Measurements from ENCODE around the gene ANGPTL8.

Gene ANGPTL8

GRCh38 chr19:11221082-11221598 is 18.3 kb upstream of the ANGPTL8 start:
- Mint-ChIP-seq H3K4me1 (ENCODE audit: low read depth) (no peaks in the 10 kb centered on the region), H3K36me3 (ENCODE audit: low read depth) (no peaks in the 10 kb centered on the region), H3K27me3 (ENCODE audit: low read depth) (no peaks in the 10 kb centered on the region), H3K27ac (no peak overlapping the region), H3K4me3 (no peak overlapping the region), H3K9me3 (peaks cover 14% of the 10 kb centered on the region)

GRCh38 chr19:11223200-11223599 is 16.2 kb upstream of the ANGPTL8 start:
- H3K36me3 Mint-ChIP-seq (ENCODE audit: low read depth): no peaks in the 10 kb centered on the region
- H3K27ac Mint-ChIP-seq: no peak overlapping the region
- H3K9me3 Mint-ChIP-seq: peaks cover 14% of the 10 kb centered on the region
- H3K4me1 Mint-ChIP-seq (ENCODE audit: low read depth): no peaks in the 10 kb centered on the region
- H3K27me3 Mint-ChIP-seq (ENCODE audit: low read depth): no peaks in the 10 kb centered on the region
- no peak overlapping the region for H3K4me3 Mint-ChIP-seq

GRCh38 chr19:11224429-11224828 is 15.0 kb upstream of the ANGPTL8 start:
- H3K4me1 Mint-ChIP-seq (ENCODE audit: low read depth): no peaks in the 10 kb centered on the region
- no peak overlapping the region for H3K4me3 Mint-ChIP-seq
- no peaks in the 10 kb centered on the region for H3K27me3 Mint-ChIP-seq (ENCODE audit: low read depth)
- H3K27ac Mint-ChIP-seq: no peak overlapping the region
- H3K9me3 Mint-ChIP-seq: peaks cover 14% of the 10 kb centered on the region
- no peaks in the 10 kb centered on the region for H3K36me3 Mint-ChIP-seq (ENCODE audit: low read depth)

- no peak overlapping the region for H3K27ac Mint-ChIP-seq
- peaks cover 14% of the 10 kb centered on the region for H3K9me3 Mint-ChIP-seq
- no peak overlapping the region for H3K4me3 Mint-ChIP-seq
- no peaks in the 10 kb centered on the region for H3K27me3 Mint-ChIP-seq (ENCODE audit: low read depth)
- no peaks in the 10 kb centered on the region for H3K36me3 Mint-ChIP-seq (ENCODE audit: low read depth)
- no peaks in the 10 kb centered on the region for H3K4me1 Mint-ChIP-seq (ENCODE audit: low read depth)
Observed at GRCh38 chr19:11225172-11225571, 14.2 kb upstream of the ANGPTL8 start.

GRCh38 chr19:11225815-11226214 is 13.6 kb upstream of the ANGPTL8 start:
- no peak overlapping the region for H3K4me3 Mint-ChIP-seq
- H3K27me3 Mint-ChIP-seq (ENCODE audit: low read depth): no peaks in the 10 kb centered on the region
- no peak overlapping the region for H3K27ac Mint-ChIP-seq
- H3K36me3 Mint-ChIP-seq (ENCODE audit: low read depth): no peaks in the 10 kb centered on the region
- peaks cover 9% of the 10 kb centered on the region for H3K9me3 Mint-ChIP-seq
- H3K4me1 Mint-ChIP-seq (ENCODE audit: low read depth): no peaks in the 10 kb centered on the region

GRCh38 chr19:11226716-11227166 is 12.7 kb upstream of the ANGPTL8 start:
- Mint-ChIP-seq H3K4me3 (no peak overlapping the region), H3K36me3 (ENCODE audit: low read depth) (no peaks in the 10 kb centered on the region), H3K27me3 (ENCODE audit: low read depth) (no peaks in the 10 kb centered on the region), H3K9me3 (peaks cover under 1% of the 10 kb centered on the region), H3K4me1 (ENCODE audit: low read depth) (no peaks in the 10 kb centered on the region), H3K27ac (no peak overlapping the region)

GRCh38 chr19:11227195-11227886 is 12.1 kb upstream of the ANGPTL8 start:
- Mint-ChIP-seq H3K9me3 (no peaks in the 10 kb centered on the region), H3K27ac (no peak overlapping the region), H3K36me3 (ENCODE audit: low read depth) (no peaks in the 10 kb centered on the region), H3K27me3 (ENCODE audit: low read depth) (no peaks in the 10 kb centered on the region), H3K4me1 (ENCODE audit: low read depth) (no peaks in the 10 kb centered on the region), H3K4me3 (no peak overlapping the region)

- H3K36me3 Mint-ChIP-seq (ENCODE audit: low read depth): no peaks in the 10 kb centered on the region
- H3K9me3 Mint-ChIP-seq: no peaks in the 10 kb centered on the region
- H3K4me1 Mint-ChIP-seq (ENCODE audit: low read depth): no peaks in the 10 kb centered on the region
- no peak overlapping the region for H3K4me3 Mint-ChIP-seq
- H3K27me3 Mint-ChIP-seq (ENCODE audit: low read depth): no peaks in the 10 kb centered on the region
- no peak overlapping the region for H3K27ac Mint-ChIP-seq
Observed at GRCh38 chr19:11230621-11231386, 8.6 kb upstream of the ANGPTL8 start.

GRCh38 chr19:11232555-11232954 is 6.9 kb upstream of the ANGPTL8 start:
- no peaks in the 10 kb centered on the region for H3K4me1 Mint-ChIP-seq (ENCODE audit: low read depth)
- H3K27ac Mint-ChIP-seq: no peak overlapping the region
- no peaks in the 10 kb centered on the region for H3K36me3 Mint-ChIP-seq (ENCODE audit: low read depth)
- H3K9me3 Mint-ChIP-seq: no peaks in the 10 kb centered on the region
- no peak overlapping the region for H3K4me3 Mint-ChIP-seq
- H3K27me3 Mint-ChIP-seq (ENCODE audit: low read depth): no peaks in the 10 kb centered on the region

GRCh38 chr19:11233073-11233472 is 6.3 kb upstream of the ANGPTL8 start:
- Mint-ChIP-seq H3K9me3 (no peaks in the 10 kb centered on the region), H3K4me3 (no peak overlapping the region), H3K4me1 (ENCODE audit: low read depth) (no peaks in the 10 kb centered on the region), H3K27me3 (ENCODE audit: low read depth) (no peaks in the 10 kb centered on the region), H3K36me3 (ENCODE audit: low read depth) (no peaks in the 10 kb centered on the region), H3K27ac (no peak overlapping the region)

- Mint-ChIP-seq H3K9me3 (peaks cover 5% of the 10 kb centered on the region), H3K27me3 (ENCODE audit: low read depth) (no peaks in the 10 kb centered on the region), H3K27ac (no peak overlapping the region), H3K4me3 (no peak overlapping the region), H3K4me1 (ENCODE audit: low read depth) (no peaks in the 10 kb centered on the region), H3K36me3 (ENCODE audit: low read depth) (no peaks in the 10 kb centered on the region)
Observed at GRCh38 chr19:11234486-11235075, 4.8 kb upstream of the ANGPTL8 start.

- Mint-ChIP-seq H3K27me3 (ENCODE audit: low read depth) (no peaks in the 10 kb centered on the region), H3K36me3 (ENCODE audit: low read depth) (no peaks in the 10 kb centered on the region), H3K27ac (no peak overlapping the region), H3K4me1 (ENCODE audit: low read depth) (no peaks in the 10 kb centered on the region), H3K9me3 (peaks cover 5% of the 10 kb centered on the region), H3K4me3 (no peak overlapping the region)
Observed at GRCh38 chr19:11236324-11237301, 2.8 kb upstream of the ANGPTL8 start.

- no peaks in the 10 kb centered on the region for H3K36me3 Mint-ChIP-seq (ENCODE audit: low read depth)
- H3K27ac Mint-ChIP-seq: no peak overlapping the region
- no peaks in the 10 kb centered on the region for H3K4me1 Mint-ChIP-seq (ENCODE audit: low read depth)
- no peak overlapping the region for H3K4me3 Mint-ChIP-seq
- no peaks in the 10 kb centered on the region for H3K27me3 Mint-ChIP-seq (ENCODE audit: low read depth)
- H3K9me3 Mint-ChIP-seq: peaks cover 5% of the 10 kb centered on the region
Observed at GRCh38 chr19:11237321-11237720, 2.1 kb upstream of the ANGPTL8 start.

- H3K27me3 Mint-ChIP-seq (ENCODE audit: low read depth): no peaks in the 10 kb centered on the region
- H3K36me3 Mint-ChIP-seq (ENCODE audit: low read depth): no peaks in the 10 kb centered on the region
- no peaks in the 10 kb centered on the region for H3K4me1 Mint-ChIP-seq (ENCODE audit: low read depth)
- peaks cover 5% of the 10 kb centered on the region for H3K9me3 Mint-ChIP-seq
- no peak overlapping the region for H3K4me3 Mint-ChIP-seq
- H3K27ac Mint-ChIP-seq: no peak overlapping the region
Observed at GRCh38 chr19:11238041-11238440, 1.4 kb upstream of the ANGPTL8 start.

Measured in T-helper 1 cell treated with Interleukin-12 subunit alpha and Interleukin-12 subunit beta and Interleukin-4 antibody, amounts not matched to agents 30 μg/mL and 1 μg/mL, for 36 hours (primary cell).